ENCODE results near the gene FANCD2.
"Not testable (repeated sequence)": the region's sequence is repeated elsewhere in the genome, so short reads cannot be mapped to it uniquely, and the experiment has no call there.

The FANCD2 gene

DNA sequence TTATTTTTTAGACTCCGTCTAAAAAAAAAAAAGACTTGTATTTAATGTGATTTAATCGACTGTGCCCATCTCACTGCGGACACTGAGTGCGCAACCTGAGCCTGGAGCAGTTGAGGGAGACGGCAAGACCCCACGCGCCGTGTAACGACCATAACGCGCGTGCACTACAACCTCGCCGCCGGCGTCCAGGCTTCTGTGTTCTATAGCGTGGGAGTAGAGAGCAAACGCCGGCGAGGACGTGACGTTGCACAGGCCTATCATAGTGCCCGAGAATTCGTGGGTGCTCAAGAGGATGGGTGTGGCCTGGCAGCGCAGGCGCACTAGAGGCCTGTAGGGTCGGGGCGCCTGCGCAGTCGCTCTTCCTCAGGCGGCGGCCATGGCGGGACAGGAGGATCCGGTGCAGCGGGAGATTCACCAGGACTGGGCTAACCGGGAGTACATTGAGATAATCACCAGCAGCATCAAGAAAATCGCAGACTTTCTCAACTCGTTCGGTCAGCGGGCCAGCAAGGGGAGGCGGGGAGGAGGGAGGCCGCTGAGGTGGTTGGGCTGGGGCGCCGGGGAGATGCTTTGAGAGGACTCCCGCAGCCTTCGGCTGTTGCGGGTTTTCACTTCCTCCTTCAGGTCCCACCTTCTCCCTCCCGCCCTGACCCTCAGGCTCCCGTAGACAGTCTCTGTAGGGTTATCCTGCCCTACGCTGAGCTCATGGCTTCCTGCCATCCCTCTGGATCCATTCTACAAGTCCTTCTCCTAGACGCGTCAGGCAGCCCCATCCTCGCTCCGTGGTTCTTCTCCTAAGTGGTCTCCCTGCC is 89.3 kb downstream of the FANCD2 start, which contains the start of gene BRK1:
Gene BRK1 (plus strand): TSS at position 350 of the 812 bp plus-strand sequence. CDS start 27 bp downstream, at position 377.
- peak; percentile 93 for DNase-seq

DNA sequence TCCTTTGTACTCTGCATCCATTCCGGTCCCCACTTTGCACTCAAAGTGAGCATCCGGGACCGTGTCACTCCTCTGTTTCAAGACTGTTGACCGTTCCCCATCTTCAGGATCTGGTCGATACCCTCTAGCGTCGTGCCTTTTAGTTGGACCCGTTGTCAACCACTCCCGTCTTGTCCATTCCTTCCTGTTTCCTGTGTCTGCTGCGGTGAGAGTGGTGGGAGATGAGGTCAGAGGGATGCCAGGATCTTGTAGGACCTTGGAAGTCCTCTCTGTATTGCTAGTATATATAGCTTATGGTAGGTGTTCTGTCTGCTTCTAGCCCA is 89.9 kb downstream of the FANCD2 start:
- no peak for DNase-seq

DNA sequence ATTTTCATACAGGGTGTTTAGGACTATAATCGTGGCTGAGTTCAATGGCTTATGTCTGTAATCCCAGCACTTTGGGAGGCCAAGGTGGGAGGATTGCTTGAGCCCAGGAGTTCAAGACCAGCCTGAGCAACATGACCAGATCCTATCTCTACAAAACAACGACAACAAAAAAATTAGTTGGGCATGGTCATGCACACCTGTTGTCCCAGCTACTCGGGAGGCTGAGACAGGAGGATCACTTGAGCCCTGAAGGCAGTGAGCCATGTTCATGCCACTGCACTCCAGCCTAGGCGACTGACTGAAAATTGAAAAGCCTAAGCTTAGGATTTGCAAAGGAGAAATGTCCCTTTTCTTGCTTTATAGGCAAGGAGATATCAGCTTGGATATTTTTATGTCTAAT is 90.7 kb downstream of the FANCD2 start:
- DNase-seq, result no peak

DNA sequence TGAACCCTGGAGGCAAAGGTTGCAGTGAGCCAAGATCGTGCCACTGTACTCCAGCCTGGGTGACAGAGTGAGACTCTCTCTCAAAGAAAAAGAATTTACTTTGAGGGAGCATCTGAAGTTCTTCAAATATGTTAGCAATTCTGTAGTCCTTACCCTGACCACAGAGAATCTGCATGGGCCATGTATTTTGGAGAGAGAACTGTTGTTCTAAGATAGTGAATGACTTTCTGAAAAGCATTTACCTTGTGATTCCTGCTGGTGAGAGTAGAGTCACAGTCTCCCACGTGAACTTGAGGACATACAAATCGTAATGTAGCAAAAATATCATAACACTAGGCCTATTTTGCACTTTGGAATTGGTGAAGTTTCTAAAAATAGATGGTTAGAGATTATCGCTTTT is 93.1 kb downstream of the FANCD2 start:
- no peak for DNase-seq

DNA sequence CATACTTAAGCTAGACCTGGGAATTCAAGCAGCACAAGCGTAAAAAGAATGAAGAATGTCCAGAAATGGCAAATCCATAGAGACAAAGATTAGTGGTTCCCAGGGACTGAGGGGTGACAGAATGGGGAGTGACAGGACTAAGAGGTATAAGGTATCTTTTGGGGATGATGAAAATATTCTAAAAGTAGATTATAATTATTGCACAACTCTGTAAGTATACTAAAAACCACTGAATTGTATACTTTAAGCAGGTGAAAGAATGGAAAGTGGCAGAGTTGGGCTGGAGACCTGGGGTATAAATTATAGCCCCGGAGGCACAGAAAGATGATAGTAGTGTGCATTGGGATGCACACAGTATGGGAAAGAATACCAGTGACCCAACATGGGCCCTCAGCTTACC is 94.8 kb downstream of the FANCD2 start:
- DNase-seq, result no peak

DNA sequence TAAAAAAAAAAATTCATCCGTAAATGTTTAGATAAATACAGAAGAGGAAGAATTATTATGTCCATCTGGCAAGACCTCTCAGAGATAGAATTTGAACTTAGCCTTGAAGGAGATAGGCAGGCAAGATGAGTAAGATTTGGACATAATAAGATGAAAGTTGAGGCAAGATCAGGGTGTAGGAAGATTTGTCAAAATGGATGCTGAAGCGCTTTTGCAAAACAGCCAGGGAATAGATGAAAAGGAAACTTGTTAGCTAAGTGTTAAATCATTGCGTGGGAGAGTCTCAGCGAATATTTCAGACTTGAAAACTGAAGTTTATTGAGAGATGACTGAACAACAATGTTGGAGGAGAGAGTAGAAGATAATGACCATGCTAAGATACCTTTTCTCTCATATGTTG is 96.5 kb downstream of the FANCD2 start:
- DNase-seq, result no peak

DNA sequence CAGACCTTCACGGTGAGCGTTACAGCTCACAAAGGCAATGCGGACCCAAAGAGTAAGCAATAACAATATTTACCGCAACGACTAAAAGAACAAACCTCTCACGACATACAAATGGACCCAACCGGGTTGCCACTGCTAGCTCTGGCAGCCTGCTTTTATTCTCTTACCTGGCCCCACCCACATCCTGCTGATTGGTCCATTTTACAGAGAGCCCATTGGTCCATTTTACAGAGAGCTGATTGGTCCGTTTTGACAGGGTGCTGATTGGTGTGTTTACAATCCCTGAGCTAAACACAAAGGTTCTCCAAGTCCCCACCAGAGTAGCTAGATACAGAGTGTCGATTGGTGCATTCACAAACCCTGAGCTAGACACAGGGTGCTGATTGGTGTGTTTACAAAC is 109.6 kb downstream of the FANCD2 start:
- not testable (repeated sequence) for DNase-seq

DNA sequence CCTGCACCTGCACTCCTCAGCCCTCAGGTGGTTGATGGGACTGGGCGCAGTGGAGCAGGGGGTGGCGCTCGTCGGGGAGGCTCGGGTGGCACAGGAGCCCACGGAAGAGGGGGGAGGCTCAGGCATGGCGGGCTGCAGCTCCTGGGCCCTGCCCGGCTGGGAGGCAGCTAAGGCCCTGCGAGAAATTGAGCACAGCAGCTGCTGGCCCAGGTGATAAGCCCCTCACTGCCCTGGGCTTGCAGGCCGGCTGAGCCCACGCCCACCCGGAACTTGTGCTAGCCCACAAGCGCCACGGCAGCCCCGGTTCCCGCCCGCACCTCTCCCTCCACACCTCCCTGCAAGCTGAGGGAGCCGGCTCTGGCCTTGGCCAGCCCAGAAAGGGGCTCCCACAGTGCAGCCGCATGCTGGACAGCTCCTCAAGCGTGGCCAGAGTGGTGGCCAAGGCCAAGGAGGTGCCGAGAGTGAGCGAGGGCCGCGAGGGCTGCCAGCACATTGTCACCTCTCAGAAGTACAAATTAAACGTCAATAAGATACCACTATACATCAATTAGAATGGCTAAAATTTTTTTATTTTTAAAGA is 110.3 kb downstream of the FANCD2 start:
- DNase-seq, result no peak

DNA sequence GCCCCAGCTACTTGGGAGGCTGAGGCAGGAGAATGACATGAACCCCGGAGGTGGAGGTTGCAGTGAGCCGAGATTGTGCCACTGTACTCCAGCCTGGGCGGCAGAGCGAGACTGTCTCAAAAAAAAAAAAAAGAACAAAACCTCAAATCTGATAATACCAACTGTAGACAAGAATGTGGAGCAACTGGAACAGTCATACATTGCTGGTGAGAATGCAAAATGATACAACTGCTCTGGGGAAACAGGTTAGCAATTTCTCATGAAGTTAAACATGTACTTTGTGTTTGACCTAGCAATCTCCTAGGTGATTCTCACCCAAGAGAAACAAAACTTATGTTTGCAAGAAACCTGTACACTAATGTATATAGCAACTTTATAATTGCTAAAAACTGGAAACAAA is 110.9 kb downstream of the FANCD2 start:
- no peak for DNase-seq

DNA sequence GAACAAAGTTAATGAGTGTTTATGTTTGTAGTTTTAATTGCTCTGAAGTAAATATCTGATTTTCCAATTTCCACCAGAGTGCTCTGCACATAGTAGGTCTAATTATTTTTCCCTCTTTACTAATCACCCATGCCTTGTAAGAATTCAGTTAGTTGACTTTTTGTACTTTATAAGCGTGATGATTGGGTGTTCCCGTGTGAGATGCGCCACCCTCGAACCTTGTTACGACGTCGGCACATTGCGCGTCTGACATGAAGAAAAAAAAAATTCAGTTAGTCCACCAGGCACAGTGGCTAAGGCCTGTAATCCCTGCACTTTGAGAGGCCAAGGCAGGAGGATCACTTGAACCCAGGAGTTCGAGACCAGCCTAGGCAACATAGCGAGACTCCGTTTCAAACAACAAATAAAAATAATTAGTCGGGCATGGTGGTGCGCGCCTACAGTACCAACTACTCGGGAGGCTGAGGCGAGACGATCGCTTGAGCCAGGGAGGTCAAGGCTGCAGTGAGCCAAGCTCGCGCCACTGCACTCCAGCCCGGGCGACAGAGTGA is 114.8 kb downstream of the FANCD2 start:
- DNase-seq, result no peak

DNA sequence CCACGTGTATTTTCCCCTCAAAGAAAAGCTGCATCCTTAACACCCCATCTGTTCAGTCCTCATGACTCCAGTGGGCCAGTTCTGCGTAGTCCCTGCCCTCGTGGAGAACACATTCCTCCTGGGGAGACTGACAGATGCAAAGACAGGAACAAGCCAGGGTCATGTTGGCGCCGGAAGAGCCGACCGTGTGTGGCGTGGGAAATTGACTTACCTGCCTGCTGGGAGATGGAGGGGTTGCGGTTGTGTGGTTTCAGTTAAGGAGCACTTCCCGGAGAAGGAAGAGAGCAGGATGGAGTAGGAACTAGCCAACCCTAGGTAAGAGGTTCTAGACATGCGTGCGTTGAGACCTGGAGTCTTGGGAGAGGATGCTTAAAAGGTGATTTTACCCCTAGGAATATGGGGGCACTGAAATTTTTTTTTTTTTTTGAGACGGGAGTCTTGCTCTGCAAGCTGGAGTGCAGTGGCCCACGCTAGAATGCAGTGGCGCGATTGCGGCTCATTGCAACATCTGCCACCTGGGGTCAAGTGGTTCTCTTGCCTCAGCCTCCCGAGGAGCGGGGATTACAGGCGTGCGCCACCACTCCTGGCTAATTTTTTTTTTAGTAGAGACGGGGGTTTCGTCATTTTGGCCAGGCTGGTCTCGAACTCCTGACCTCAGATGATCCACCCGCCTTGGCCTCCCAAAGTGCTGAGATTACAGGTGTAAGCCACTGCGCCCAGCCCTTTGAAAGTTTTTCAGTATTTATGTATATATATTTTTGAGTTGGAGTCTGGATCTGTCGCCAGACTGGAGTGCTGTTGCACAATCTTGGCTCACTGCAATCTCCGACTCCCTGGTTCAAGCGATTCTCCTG is 116.7 kb downstream of the FANCD2 start:
- no peak for DNase-seq

DNA sequence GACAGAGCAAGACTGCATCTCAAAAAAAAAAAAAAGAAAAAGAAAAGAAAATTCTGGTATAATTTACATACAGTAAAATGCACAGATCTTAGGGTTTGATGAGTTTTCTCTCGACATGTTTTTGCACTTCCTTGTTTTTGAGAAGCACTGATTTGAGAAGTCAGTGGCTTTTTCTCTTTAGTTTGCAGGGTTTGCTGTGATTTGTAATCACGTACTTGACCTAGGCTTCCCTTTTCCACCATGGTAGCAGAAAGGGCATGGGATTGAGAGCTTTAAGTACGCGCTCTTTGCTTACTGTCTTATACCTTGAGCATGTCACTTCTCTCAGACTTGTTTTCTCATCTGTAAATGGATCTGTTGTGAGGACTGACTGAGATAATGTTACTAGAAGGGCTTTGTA is 119.4 kb downstream of the FANCD2 start:
- no peak for DNase-seq

DNA sequence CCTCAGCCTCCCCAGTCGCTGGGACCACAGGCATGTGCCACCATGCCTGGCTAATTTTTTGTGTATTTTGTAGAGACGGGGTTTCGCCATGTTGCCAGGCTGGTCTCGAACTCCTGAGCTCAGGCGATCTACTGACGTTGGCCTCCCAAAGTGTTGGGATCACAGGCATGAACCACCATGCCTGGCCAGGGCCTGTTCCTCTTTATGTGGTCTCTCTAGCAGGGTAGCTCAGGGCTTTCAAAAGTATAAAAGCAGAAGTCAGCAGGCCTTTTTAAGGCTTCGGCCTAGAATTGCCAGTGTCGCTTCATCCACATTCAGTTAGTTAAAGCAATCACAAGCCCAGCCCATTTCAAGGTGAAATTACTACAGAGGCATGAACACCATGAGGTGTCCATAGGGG is 123.0 kb downstream of the FANCD2 start:
- DNase-seq, result no peak

DNA sequence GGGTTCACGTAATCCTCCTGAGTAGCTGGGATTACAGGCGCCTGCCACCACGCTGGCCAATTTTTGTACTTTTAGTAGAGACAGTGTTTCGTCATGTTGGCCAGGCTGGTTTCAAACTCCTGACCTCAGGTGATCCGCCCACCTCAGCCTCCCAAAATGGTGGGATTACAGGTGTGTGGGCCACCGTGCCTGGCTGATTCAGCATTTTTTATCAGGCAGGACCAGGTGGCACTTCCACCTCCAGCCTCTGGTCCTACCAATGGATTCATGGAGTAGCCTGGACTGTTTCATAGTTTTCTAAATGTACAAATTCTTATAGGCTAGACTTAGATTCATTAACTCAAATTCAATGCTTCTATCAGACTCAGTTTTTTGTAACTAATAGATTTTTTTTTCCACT is 124.8 kb downstream of the FANCD2 start:
- no peak for DNase-seq
